ENCODE results near the gene UNC5B. TPM values are rescaled to one million over a fixed set of nuclear protein-coding genes. Genes with fewer than 3 reads are reported as not detected.

The UNC5B gene
- total RNA-seq, 6 donors from 2014 or later: 8.4 to 27.7 (median 20.5) TPM

DNA sequence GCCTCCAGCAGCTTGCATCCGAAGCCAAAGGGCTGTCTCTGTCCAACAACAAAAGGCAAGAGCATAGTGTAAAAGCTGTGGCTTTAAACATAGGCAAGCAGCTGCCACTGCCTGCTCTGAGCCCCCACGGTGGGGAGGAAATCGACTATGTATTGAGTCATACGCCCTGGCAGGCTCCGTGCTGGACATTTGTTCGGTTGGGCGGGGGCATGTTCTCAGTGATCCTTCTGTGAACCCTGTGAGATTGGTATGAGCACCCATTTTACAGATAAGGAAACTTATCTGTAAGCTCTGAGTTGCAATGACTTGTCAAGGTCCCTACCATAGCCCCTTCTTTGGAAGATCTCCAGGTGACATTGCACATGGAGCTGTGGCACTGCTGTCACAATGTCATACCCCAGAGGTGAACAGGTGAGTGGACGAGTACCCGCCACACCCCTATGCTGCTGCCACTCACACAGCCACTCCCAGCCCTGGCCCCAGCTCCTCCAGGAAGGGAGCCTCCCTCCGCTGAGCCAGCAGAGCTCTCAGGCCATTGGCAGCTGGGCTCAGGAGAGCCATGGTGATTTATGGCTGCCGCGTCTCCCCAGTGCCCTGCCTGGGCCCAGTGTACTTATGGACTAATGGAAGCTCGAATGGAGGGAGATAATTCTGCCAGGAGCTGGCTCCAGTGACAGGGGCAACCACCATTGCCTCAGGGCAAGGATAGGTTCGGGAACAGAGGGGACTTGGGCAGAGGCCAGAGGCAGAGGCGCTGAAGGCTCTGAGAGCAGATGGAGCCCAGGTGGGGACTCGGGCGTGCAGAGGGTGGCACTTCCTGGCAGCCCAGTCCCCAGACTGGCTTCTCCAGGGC lies 43.7 kb downstream of the UNC5B start:
- peak in 1 of 4 donors; percentile 14 for TF ChIP-seq POLR2A (IDR thresholded peaks at IDR 0.05)
- no peak for TF ChIP-seq EP300 (IDR thresholded peaks at IDR 0.05)
- DNase-seq (peak; percentile 45 to 77), ATAC-seq (ENCODE audit: low FRiP score in 2 of 2) (peak; percentile 52 to 61)
- Histone ChIP-seq H3K4me3 (no peak overlapping the region), H3K27ac (peak overlapping the region in 1 of 4 donors; percentile 18), H3K4me1 (peaks cover 37 to 47% (median 44%) of the 10 kb centered on the region in 4 donors), H3K27me3 (no peaks in the 10 kb centered on the region), H3K36me3 (no peaks in the 10 kb centered on the region), H3K9me3 (no peaks in the 10 kb centered on the region)
- WGBS, 2 donors: 44 to 52% methylated on average over 14 to 16 of the region's 17 CpGs

DNA sequence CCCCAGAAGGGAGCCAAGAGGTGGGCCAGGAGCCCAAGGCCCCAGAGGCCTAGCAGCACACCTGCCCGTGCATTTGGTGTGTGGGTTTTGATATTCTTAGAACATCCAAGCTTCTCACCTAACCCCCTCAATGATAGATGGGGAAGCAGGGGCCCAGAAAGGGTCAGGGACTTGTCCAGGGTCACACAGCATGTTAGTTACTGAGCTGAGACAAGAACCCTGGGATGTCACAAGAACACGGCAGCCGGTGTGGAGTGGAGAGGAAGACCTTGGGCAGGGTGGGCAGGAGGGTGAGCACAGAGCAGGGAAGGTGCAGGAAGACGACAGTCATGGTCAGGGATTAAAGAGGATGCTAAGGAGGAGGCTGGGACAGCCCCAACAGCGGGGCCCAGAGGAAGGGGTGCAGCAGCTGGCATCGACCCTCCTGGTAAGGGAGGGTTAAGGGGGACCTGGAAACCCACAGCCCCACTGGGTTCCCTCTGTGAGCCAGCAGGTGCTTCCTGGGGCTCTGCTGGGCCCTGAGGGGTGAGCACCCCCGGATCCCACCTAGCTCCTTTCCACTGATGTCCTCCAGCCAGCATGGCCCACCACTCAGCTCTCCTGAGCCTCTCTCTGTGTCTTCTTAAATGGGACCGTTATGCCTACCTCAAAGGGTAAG lies 44.4 kb downstream of the UNC5B start:
- Histone ChIP-seq H3K36me3 (no peaks in the 10 kb centered on the region), H3K4me1 (peaks cover 35 to 46% (median 43%) of the 10 kb centered on the region in 4 donors), H3K9me3 (no peaks in the 10 kb centered on the region), H3K4me3 (no peak overlapping the region), H3K27ac (peak overlapping the region in 1 of 4 donors; percentile 18), H3K27me3 (no peaks in the 10 kb centered on the region)
- ATAC-seq (ENCODE audit: low FRiP score in 2 of 2) (no peak), DNase-seq (no peak)
- WGBS, 2 donors: 65 to 82% methylated on average over 6 to 8 of the region's 8 CpGs
- TF ChIP-seq, protein P1, sequence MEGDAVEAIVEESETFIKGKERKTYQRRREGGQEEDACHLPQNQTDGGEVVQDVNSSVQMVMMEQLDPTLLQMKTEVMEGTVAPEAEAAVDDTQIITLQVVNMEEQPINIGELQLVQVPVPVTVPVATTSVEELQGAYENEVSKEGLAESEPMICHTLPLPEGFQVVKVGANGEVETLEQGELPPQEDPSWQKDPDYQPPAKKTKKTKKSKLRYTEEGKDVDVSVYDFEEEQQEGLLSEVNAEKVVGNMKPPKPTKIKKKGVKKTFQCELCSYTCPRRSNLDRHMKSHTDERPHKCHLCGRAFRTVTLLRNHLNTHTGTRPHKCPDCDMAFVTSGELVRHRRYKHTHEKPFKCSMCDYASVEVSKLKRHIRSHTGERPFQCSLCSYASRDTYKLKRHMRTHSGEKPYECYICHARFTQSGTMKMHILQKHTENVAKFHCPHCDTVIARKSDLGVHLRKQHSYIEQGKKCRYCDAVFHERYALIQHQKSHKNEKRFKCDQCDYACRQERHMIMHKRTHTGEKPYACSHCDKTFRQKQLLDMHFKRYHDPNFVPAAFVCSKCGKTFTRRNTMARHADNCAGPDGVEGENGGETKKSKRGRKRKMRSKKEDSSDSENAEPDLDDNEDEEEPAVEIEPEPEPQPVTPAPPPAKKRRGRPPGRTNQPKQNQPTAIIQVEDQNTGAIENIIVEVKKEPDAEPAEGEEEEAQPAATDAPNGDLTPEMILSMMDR (IDR thresholded peaks at IDR 0.05): no peak
- TF ChIP-seq POLR2AphosphoS5 (IDR thresholded peaks at IDR 0.05): no peak
- no peak for TF ChIP-seq POLR2A (IDR thresholded peaks at IDR 0.05)
- no peak for TF ChIP-seq EP300 (IDR thresholded peaks at IDR 0.05)

DNA sequence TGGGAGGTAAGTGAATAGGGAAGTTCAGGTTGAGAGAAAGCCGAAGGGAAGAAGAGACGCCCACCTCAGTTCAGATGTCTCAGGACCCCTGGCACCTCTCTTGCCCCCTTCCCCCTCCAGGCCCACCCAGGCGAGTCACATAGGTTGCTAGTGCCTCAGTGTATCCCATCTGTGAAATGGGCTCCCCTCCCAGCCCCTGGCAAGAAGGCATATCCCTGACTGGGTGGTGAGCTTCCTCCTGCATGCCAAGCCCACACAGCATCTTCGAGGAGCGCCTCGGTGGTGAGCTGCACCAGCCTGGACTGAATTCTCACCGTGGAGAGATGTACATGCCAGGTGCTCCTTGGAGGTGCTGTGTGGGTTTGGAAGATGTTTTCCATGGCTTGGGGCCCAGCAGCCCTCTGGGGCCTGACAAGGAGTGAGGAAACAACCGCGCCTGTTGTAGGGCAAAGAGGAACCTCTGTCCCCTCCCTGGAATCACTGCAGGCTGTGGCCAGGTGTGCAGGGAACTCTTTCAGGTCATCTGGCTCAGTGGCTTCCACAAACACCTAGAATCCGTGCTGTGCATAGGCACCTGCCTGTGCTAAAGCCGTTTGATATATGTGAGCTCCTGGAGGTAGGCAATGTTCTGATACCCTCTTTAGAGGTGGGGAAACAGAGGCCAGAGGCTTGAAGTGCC lies 45.1 kb downstream of the UNC5B start:
- Histone ChIP-seq H3K36me3 (no peaks in the 10 kb centered on the region), H3K4me1 (peaks cover 32 to 44% (median 41%) of the 10 kb centered on the region in 4 donors), H3K4me3 (no peak overlapping the region), H3K27me3 (no peaks in the 10 kb centered on the region), H3K9me3 (no peaks in the 10 kb centered on the region), H3K27ac (no peak overlapping the region)
- WGBS, 2 donors: 83 to 91% methylated on average over 7 to 11 of the region's 11 CpGs
- TF ChIP-seq EP300 (IDR thresholded peaks at IDR 0.05): no peak
- TF ChIP-seq POLR2AphosphoS5 (IDR thresholded peaks at IDR 0.05): no peak
- TF ChIP-seq, protein P1 (IDR thresholded peaks at IDR 0.05): no peak
- no peak for TF ChIP-seq POLR2A (IDR thresholded peaks at IDR 0.05)
- DNase-seq (no peak), ATAC-seq (ENCODE audit: low FRiP score in 2 of 2) (no peak)

DNA sequence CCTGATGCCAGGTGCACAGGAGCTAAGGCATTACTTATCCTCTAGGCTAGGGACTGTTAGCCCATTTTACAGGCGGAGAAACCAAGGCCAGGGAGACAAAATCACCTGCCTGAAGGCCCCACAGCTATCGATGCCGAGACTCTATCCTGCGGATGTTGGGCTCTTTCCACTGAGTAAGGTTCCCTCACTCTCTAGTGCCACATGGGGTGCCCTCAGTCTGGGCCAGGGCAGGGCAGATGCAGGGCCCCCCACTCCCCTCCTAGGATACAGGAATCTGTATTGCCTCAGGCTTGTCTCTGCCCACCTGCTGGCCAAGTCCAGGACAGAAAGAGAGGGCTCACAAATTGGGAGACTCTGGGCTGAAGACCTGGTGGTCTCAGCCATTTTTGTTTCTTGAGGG lies 45.7 kb downstream of the UNC5B start:
- Histone ChIP-seq H3K4me3 (no peak overlapping the region), H3K4me1 (peaks cover 36 to 43% (median 41%) of the 10 kb centered on the region in 4 donors), H3K27ac (no peak overlapping the region), H3K27me3 (no peaks in the 10 kb centered on the region), H3K36me3 (no peaks in the 10 kb centered on the region), H3K9me3 (no peaks in the 10 kb centered on the region)
- DNase-seq: no peak
- no peak for ATAC-seq (ENCODE audit: low FRiP score in 2 of 2)
- TF ChIP-seq, protein P1 (IDR thresholded peaks at IDR 0.05): no peak
- TF ChIP-seq EP300 (IDR thresholded peaks at IDR 0.05) (no peak), POLR2A (IDR thresholded peaks at IDR 0.05) (no peak), POLR2AphosphoS5 (IDR thresholded peaks at IDR 0.05) (no peak)
- 96 to 100% methylated on average over 1 to 4 of the region's 4 CpGs for WGBS, 2 donors

Data from upper lobe of left lung (tissue), 6 donors.